Left ventricle myocardium inferior (tissue), 1 donor: ENCODE results near the gene ISG20. TPM values are rescaled to one million over a fixed set of nuclear protein-coding genes. Genes with fewer than 3 reads are reported as not detected.

Experiments used
- DNase-seq: peaks from one replicate; pipeline ENCODE4 v3.0.0-alpha.2; 2020
- H3K27ac ChIP-seq: fragments of 200-600 bp; replicated peaks from 2 replicates; pipeline ENCODE4 v1.8.0; 2021
- H3K27me3 ChIP-seq: fragments of 200-600 bp; 2 replicates; pipeline ENCODE4 v1.8.0; 2021; ENCODE audit warnings: low read depth
- H3K36me3 ChIP-seq: fragments of 200-600 bp; 2 replicates; pipeline ENCODE4 v1.8.0; 2021
- H3K4me1 ChIP-seq: fragments of 200-600 bp; 2 replicates; pipeline ENCODE4 v1.8.0; 2021
- H3K4me3 ChIP-seq: fragments of 200-600 bp; 2 replicates; pipeline ENCODE4 v1.8.0; 2021; ENCODE audit warnings: mild to moderate bottlenecking, moderate library complexity
- H3K9me3 ChIP-seq: fragments of 200-600 bp; replicated peaks from 2 replicates; pipeline ENCODE4 v1.8.0; 2021
- CTCF ChIP-seq: fragments of 200-600 bp; IDR thresholded peaks from 2 replicates; pipeline ENCODE4 v1.8.0; 2021; ENCODE audit warnings: antibody characterized with exemption, mild to moderate bottlenecking, borderline replicate concordance
- intact Hi-C: fragments of 100-400 bp; cut with micrococcal nuclease; formaldehyde crosslinking; loops from one replicate; pipeline ENCODE4 v1.11.0; 2022
- total RNA-seq: library from RNA; stranded (reverse); fragmentation: NEBNext Ultra II Directional; extraction: Animal tissue kit (Norgen Biotek cat#: 25700); gene quantifications from one replicate; pipeline ENCODE4 v1.2.1, GENCODE V29; 2021
- donor health status: DM: no; HTN: yes; CAD: no; lungs with severe emphysema.

The ISG20 gene
- total RNA-seq, 1 donor from 2014 or later: 3.1 TPM

- TF ChIP-seq CTCF: no peak
- Histone ChIP-seq H3K27ac (no peak overlapping the region), H3K27me3 (peaks cover 44% of the 10 kb centered on the region), H3K4me3 (no peak overlapping the region), H3K36me3 (no peaks in the 10 kb centered on the region), H3K9me3 (peaks cover 15% of the 10 kb centered on the region), H3K4me1 (no peaks in the 10 kb centered on the region)
- intact Hi-C loops: no loop called here
- no peak for DNase-seq
Measured at GRCh38 chr15:88674661-88675060, 35.8 kb downstream of the ISG20 start.

GRCh38 chr15:88678755-88679154 is 39.9 kb downstream of the ISG20 start:
- Histone ChIP-seq H3K4me1 (no peaks in the 10 kb centered on the region), H3K27me3 (peaks cover 11% of the 10 kb centered on the region), H3K9me3 (peaks cover 4% of the 10 kb centered on the region), H3K4me3 (no peak overlapping the region), H3K36me3 (no peaks in the 10 kb centered on the region), H3K27ac (no peak overlapping the region)
- TF ChIP-seq CTCF: no peak
- intact Hi-C loops: no loop called here
- DNase-seq: no peak

GRCh38 chr15:88680241-88681001 is 41.6 kb downstream of the ISG20 start:
- Histone ChIP-seq H3K9me3 (peaks cover under 1% of the 10 kb centered on the region), H3K27me3 (peaks cover 15% of the 10 kb centered on the region), H3K36me3 (no peaks in the 10 kb centered on the region), H3K27ac (no peak overlapping the region), H3K4me3 (no peak overlapping the region), H3K4me1 (no peaks in the 10 kb centered on the region)
- DNase-seq: no peak
- no peak for TF ChIP-seq CTCF
- intact Hi-C loops: no loop called here

GRCh38 chr15:88681610-88682221 is 42.9 kb downstream of the ISG20 start:
- Histone ChIP-seq H3K27ac (no peak overlapping the region), H3K36me3 (no peaks in the 10 kb centered on the region), H3K27me3 (peaks cover 15% of the 10 kb centered on the region), H3K4me3 (no peak overlapping the region), H3K9me3 (no peaks in the 10 kb centered on the region), H3K4me1 (no peaks in the 10 kb centered on the region)
- no peak for TF ChIP-seq CTCF
- intact Hi-C loops: no loop called here
- no peak for DNase-seq

GRCh38 chr15:88684345-88684744 is 45.5 kb downstream of the ISG20 start:
- H3K4me1 ChIP-seq: no peaks in the 10 kb centered on the region
- no peak for DNase-seq
- no peak overlapping the region for H3K27ac ChIP-seq
- H3K9me3 ChIP-seq: no peaks in the 10 kb centered on the region
- H3K36me3 ChIP-seq: no peaks in the 10 kb centered on the region
- intact Hi-C loops: no loop called here
- H3K4me3 ChIP-seq: no peak overlapping the region
- H3K27me3 ChIP-seq: peaks cover 21% of the 10 kb centered on the region
- no peak for TF ChIP-seq CTCF
